ELR (cell line): Measurements from ENCODE around the gene TBCD.
A peak's percentile ranks its signal among the peaks of the same experiment; 100 is the strongest.

Source experiments
- DNase-seq: peaks from one replicate; pipeline ENCODE4 v3.0.0-alpha.2; 2015; ENCODE audit warnings: low read depth

Gene TBCD

DNA sequence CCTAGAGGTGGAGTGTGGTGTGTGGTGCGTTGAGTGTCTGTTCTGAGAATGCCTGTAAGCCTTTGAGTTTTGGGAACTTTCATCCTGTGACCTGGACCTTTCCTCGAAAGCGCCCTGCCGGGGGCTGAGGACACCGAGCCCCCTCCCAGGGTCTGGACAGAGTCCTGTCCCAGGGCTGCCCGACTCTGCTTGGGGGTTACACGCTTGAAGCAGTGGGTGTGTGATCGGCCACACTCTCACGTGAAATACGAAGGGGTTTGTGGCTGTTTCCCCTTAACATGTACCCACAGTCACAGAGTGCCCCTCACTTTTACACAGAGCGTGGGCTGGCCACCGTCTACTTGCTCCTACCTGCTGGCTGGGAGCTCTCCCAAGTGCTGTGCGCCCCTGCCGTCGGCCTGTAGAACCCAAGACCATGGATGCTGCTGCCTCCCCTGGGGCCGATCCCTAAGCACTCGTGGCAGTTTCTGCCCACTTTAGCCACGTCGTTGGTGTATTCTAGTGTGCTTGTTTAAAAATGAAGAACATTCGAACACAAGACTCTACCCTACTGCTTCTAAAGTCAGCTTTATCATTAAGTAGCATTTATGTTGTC lies 81.1 kb downstream of the TBCD start:
- DNase-seq, result no peak

GRCh38 chr17:82835122-82835521 lies 83.3 kb downstream of the TBCD start:
- no peak for DNase-seq

DNA sequence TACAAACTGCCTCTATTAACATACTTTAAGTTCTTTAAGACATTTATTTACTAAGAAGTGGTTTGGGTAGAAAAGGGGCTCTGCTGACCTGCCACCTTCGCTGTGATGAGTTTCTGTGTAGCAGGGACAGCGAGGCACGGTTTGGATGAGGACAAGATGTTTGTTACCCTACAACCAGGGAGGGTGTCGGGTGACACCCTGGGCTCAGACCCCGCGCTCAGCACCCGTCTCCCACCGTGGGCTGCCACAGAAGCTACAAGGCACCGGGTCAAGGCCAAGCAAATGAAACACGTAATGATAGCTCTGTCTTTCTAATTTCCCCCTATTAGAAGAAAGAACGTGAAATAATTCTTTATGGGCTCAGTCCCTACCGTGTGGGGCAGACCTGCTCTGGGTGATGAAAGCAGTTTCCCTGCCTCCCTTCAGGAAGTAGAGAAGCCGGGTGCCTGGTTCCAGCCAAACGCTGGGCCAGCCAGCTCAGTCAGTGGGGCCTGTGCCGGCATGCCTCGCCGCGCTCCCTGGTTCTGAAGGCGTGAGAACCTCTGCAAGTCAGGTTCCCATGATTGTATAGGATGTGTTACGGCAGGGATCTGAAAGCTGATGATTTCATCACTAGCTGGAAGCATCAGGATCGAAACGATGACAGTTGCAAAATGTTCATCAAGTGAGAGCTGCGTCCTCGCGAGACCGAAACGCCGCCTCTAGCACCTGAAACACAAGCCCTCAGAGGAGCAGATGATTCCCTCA lies 84.1 kb downstream of the TBCD start:
- no peak for DNase-seq

GRCh38 chr17:82836823-82837357 lies 85.0 kb downstream of the TBCD start:
- DNase-seq, result peak; percentile 17

DNA sequence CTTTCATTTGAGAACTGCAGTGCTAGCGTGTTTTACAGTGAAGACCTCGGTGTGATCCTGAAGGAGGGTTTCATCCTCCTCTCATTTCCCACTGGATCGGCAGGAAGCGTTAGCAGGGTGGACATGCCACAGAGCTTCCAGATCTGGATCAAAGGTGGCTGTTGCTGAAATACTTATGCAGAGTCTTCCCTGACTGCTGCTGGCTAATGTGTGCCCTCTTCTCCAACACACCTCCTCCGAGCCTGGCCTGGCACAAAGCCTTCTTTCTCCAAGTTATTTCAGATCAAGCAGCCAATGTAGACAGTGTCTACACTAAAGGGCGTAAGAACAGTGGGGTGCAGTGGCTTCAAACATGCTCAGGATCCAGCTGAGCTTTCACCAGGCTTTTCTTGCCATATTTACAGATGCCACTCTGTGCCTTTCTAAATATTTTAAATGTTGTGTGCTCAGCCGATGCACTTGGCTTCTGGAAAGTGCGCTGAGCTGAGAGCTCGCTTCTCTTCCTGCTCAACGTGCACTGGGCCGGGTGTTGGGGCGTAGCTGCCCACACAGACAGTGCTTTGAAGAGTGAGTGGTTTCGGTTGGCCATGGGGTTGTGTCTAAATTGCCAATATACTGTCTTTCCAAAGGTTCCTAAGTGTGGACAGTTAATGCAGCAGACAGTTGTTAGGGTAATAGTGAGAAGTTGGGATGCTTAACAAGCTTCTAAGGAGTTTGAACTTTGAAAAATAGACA lies 85.9 kb downstream of the TBCD start:
- DNase-seq, result no peak

GRCh38 chr17:82838386-82839063 lies 86.7 kb downstream of the TBCD start:
- no peak for DNase-seq

GRCh38 chr17:82839617-82840292 lies 87.9 kb downstream of the TBCD start, which contains the start of gene ZNF750:
Gene ZNF750, minus strand, starts transcription at chr17:82840022. Its CDS starts 7,568 bp downstream, at chr17:82832454.
- DNase-seq, result no peak

- DNase-seq, result no peak
Observed at GRCh38 chr17:82840431-82840831, 88.6 kb downstream of the TBCD start.

- DNase-seq, result no peak
Observed at GRCh38 chr17:82841921-82842596, 90.2 kb downstream of the TBCD start.

GRCh38 chr17:82843904-82844680 lies 92.2 kb downstream of the TBCD start:
- DNase-seq, result no peak

- DNase-seq, result no peak
Observed at GRCh38 chr17:82844796-82845162, 92.9 kb downstream of the TBCD start.

DNA sequence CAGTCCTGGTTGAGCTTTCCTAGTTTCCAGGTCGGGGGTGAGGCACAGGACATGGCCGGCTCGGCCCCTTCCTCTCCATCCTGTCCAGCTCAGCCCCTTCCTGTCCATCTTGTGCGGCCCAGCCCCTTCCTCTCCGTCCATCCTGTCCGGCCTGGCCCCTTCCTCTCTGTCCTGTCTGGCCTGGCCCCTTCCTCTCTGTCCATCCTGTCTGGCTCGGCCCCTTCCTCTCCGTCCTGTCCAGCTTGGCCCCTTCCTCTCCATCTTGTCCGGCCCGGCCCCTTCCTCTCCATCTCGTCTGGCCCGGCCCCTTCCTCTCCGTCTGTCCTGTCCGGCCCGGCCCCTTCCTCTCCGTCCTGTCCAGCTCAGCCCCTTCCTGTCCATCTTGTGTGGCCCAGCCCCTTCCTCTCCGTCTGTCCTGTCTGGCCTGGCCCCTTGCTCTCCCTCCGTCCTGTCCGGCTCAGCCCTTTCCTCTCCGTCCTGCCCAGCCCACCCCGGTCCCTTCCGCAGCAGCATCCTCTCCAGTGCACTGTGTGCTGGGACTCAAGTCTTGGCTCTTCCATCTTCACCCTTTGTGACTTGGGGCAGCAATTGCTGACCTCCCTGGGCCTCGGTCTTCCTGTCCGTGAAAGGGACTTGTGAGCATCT lies 93.4 kb downstream of the TBCD start:
- no peak for DNase-seq

DNA sequence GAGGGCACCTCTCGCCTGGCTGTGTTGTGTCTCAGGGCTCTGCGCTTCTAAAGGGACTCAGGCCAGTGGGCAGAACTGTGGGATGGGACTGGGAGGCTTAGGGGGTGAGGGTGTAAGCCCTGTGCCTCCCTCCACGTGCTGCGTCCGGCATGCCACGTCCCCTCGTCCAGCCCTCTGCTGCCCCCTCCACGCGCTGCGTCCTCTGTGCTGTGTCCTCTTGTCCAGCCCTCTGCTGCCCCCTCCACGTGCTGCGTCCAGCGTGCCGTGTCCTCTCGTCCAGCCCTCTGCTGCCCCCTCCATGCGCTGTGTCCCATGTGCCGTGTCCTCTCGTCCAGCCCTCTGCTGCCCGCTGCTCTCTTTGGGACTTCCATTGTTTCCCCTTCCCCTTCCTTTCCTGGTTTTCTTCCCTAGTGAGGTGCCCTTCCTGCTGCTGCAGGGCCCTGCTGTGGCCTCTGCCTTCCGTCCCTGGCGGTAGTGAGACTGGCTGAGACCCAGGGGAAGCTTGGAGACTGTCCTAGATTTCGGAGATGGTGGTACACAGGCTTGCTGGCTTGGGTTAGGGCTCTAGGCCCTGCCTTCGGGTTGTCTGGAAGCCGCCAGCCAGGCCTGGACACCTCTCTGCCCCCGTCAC lies 94.3 kb downstream of the TBCD start:
- DNase-seq, result no peak

DNA sequence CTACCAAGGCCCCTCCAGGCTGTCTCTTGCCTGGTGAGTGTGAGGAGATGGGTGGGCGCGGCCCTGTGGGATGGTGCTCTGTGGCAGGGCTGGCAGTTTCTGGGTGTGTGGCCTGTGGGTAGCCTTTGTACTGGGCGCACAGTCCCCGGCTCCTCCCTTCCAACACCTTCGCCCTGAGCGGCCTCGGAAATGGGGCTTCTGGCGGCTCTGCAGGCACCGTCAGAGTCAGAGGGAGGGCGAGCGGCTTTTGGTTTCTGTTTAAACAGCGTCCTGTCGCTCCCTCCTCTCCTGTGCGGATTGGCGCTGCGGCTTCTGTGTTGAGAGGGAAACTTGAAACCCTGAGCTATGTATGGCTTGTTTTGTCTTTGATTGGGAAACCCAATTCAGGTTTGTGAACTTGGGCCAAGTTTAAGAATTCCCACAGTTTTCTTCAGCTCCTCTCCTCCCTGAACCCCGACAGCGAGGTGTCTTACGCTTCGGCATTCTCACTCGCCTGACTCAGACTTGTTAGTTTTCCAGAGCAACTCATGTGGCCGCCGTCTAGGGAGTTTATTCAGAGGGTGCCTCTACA lies 96.2 kb downstream of the TBCD start:
- DNase-seq, result peak; percentile 13

- DNase-seq, result no peak
Observed at GRCh38 chr17:82849076-82849945, 97.4 kb downstream of the TBCD start.

- no peak for DNase-seq
Observed at GRCh38 chr17:82851381-82851780, 99.5 kb downstream of the TBCD start.

- no peak for DNase-seq
Observed at GRCh38 chr17:82854226-82854625, 102.4 kb downstream of the TBCD start.

DNA sequence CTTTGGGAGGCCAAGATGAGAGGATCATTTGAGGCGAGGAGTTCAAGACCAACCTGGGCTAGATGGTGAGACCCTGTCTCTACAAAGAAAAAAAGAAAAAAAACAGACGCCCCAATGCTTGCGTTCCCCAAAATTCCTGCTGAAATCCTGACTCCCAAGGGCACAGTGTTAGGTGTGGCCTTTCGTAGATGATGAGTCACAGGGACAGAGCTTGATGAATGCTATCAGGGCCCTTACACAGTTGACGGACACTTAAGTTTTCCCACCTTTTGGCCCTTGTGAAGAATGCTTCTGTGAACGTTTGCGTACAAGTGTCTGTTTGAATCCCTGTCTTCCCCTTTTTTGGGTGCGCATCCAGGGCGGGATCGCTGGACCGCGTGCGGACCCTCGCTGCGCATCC lies 104.5 kb downstream of the TBCD start:
- peak; percentile 29 for DNase-seq
